ENCODE data around the gene NEURL3. TPM values are rescaled to one million over a fixed set of nuclear protein-coding genes. Genes with fewer than 3 reads are reported as not detected.

The NEURL3 gene
- total RNA-seq, 4 donors from 2014 or later = not detected

DNA sequence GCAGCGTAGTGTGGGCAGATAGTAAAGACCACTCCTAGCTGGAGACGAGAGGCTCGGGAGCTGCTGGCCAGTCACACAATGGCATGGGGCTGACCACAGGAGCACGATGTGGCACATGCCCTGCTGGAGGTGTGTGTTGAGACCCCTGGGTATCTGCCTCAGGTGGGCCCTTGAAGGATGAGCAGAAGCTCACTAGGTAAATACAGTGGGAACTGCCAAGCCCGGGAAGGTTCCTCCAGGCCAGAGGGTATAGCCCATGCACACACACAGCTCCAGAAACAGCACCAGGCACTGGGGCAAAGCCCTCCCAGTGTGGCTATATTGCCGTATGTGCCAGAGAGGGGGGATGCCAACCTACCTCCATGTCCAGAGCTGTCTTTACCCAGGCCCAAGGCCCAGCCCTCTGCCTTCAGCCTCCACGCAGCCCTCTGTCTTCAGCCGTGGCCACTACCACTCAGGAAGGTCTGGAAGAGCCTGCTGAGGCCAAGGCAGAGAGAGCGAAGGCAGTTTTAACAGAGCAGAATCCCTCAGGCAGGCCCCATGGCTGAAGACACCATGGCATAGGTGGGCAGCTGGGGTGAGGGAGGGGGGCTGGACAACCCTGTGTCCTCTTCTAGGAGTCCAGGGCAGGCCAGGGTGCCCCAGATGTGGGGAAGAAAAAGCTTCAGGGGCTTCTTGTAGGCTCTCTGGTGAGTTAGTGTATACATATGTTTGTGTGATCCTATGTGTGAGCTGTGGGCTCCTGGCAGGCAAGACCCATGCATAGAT, 24.4 kb upstream of the NEURL3 start:
- Histone ChIP-seq H3K9me3 (no peaks in the 10 kb centered on the region), H3K36me3 (no peaks in the 10 kb centered on the region), H3K27me3 (no peaks in the 10 kb centered on the region), H3K4me1 (peaks cover 10 to 82% (median 41%) of the 10 kb centered on the region in 3 donors), H3K27ac (peak overlapping the region in 3 of 4 donors; percentile 95 to 100 (median 100)), H3K4me3 (no peak overlapping the region)
- TF ChIP-seq CTCF (IDR thresholded peaks at IDR 0.05) (no peak), EP300 (IDR thresholded peaks at IDR 0.05) (no peak), POLR2AphosphoS5 (IDR thresholded peaks at IDR 0.05) (no peak), POLR2A (IDR thresholded peaks at IDR 0.05) (no peak)
- 93 to 100% methylated on average over 1 to 4 of the region's 9 CpGs for WGBS, 2 donors (ENCODE audit: low coverage in 1 of 2)
- ATAC-seq = no peak

GRCh38 chr2:96528700-96529375, 23.7 kb upstream of the NEURL3 start:
- Histone ChIP-seq H3K9me3 (no peaks in the 10 kb centered on the region), H3K27me3 (no peaks in the 10 kb centered on the region), H3K27ac (peak overlapping the region; percentile 62 to 100 (median 98)), H3K4me3 (peak overlapping the region in 1 of 2 donors; percentile 71), H3K36me3 (no peaks in the 10 kb centered on the region), H3K4me1 (peaks cover 10 to 75% (median 34%) of the 10 kb centered on the region in 3 donors)
- 94 to 100% methylated on average over 1 to 5 of the region's 8 CpGs for WGBS, 2 donors (ENCODE audit: low coverage in 1 of 2)
- ATAC-seq = no peak
- TF ChIP-seq POLR2A (IDR thresholded peaks at IDR 0.05) = no peak
- TF ChIP-seq CTCF (IDR thresholded peaks at IDR 0.05) = no peak
- TF ChIP-seq POLR2AphosphoS5 (IDR thresholded peaks at IDR 0.05) = no peak

DNA sequence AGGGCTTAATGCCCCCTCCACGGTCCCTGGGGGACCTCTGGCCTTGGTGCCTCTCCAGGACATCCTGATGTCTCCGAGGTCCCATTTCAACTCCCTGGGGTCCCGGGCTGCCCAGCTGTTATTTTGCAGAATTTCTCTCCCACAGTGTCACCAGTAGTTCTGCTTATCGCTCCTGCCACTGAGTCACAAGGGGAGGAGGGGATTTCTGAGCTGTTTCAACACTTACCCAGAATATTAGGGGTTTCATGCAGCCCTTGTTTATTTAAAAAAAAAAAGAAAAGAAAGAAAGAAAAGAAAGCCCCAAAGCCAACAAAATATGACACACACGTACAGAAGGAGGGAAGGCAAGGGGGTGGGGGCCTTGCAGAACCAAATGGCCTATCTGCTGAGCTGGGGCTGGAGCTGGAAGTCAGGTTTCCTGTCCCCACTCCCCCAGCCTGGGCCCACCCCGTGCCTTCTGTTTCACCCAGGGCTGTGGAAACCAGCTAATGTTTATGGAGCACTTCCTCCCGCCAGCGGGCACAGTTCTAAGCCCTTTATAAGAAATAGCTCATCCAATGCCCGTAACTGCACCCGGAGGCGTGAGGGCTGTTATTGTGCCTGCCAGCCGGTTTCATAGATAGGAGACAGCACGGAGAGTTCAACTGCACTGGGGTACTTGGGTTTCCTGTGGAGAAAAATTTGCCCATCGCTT, 23.0 kb upstream of the NEURL3 start:
- no peaks in the 10 kb centered on the region for H3K27me3 ChIP-seq
- no peaks in the 10 kb centered on the region for H3K36me3 ChIP-seq
- 0 to 4% methylated on average over 3 to 4 of the region's 14 CpGs for WGBS, 2 donors (ENCODE audit: low coverage in 1 of 2)
- TF ChIP-seq EP300 (IDR thresholded peaks at IDR 0.05) (no peak), POLR2AphosphoS5 (IDR thresholded peaks at IDR 0.05) (peak; percentile 90), POLR2A (IDR thresholded peaks at IDR 0.05) (no peak)
- peak overlapping the region; percentile 62 to 100 (median 98) for H3K27ac ChIP-seq
- no peaks in the 10 kb centered on the region for H3K9me3 ChIP-seq
- H3K4me3 ChIP-seq = peak overlapping the region; percentile 60 to 71
- H3K4me1 ChIP-seq = peaks cover 10 to 68% (median 30%) of the 10 kb centered on the region in 3 donors
- ATAC-seq = peak; percentile 13

DNA sequence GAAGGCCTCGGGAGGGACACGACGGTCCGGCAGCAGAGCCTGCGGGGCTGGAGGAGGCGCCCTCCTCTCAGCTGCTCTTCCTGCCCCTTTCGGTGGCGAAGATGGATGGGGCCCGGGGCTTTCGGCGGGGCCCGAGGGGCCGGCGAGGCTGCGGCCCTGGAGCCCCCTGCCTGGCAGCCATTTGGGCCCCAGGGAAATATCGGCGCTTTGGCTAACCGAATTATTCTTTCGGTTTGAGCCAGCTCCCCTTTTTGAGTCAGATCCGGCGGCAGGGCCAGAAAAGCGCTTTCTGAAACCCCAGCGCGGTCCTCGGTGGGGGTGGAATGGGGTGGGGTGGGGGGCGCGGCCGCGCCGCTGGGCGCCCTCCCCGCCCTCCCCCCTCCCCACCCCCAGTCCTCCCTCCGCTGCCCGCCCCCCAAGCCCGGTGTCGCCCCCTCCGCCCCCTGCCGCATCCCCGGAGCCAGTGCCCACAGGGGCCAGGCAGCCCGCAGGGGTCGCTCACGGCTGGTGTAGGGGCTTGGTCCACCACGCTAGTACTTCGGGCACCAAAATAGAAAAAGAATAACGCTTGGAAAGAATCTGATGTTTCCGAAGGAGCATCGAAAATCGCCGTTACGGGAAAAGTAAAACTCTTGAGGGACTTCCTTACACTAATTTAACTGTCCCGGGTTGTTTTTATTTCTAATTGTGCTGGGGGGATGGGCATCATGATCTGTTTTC, 22.3 kb upstream of the NEURL3 start:
- peak overlapping the region; percentile 62 to 100 (median 98) for H3K27ac ChIP-seq
- WGBS, 2 donors (ENCODE audit: low coverage in 1 of 2) = 0% methylated on average over 1 to 7 of the region's 51 CpGs
- peak overlapping the region; percentile 60 to 71 for H3K4me3 ChIP-seq
- ATAC-seq = no peak
- no peaks in the 10 kb centered on the region for H3K27me3 ChIP-seq
- H3K4me1 ChIP-seq = peaks cover 6 to 61% (median 23%) of the 10 kb centered on the region in 3 donors
- no peaks in the 10 kb centered on the region for H3K9me3 ChIP-seq
- H3K36me3 ChIP-seq = no peaks in the 10 kb centered on the region
- TF ChIP-seq POLR2A (IDR thresholded peaks at IDR 0.05) (no peak), CTCF (IDR thresholded peaks at IDR 0.05) (peak in 3 of 4 experiments; percentile 5 to 68 (median 20)), POLR2AphosphoS5 (IDR thresholded peaks at IDR 0.05) (peak; percentile 1)

Measured in gastroesophageal sphincter (tissue), 4 donors.